Neural progenitor cell (in vitro differentiated cells): ENCODE measurements around the gene PKHD1. TPM values are rescaled to one million over a fixed set of nuclear protein-coding genes. Genes with fewer than 3 reads are reported as not detected.

Source experiments
- DNase-seq: peaks from one replicate; pipeline ENCODE4 v3.0.0-alpha.2; 2016; ENCODE audit warnings: low spot score
- H2AFZ ChIP-seq: fragments of 200-600 bp; sonication (generic); replicated peaks from 2 replicates; pipeline ENCODE4 v1.6.1; 2016; ENCODE audit warnings: antibody characterized with exemption
- H3F3A ChIP-seq: fragments of 200-600 bp; sonication (generic); 2 replicates; pipeline ENCODE4 v1.6.1; 2016; ENCODE audit warnings: antibody characterized with exemption, low read depth
- H3K27ac ChIP-seq: fragments of 200-600 bp; sonication (generic); 2 replicates; pipeline ENCODE4 v1.5.1; 2016; ENCODE audit warnings: mild to moderate bottlenecking
- H3K27me3 ChIP-seq: fragments of 200-600 bp; sonication (generic); 2 replicates; pipeline ENCODE4 v1.6.1; 2016; ENCODE audit warnings: mild to moderate bottlenecking, moderate library complexity
- H3K36me3 ChIP-seq: fragments of 200-600 bp; sonication (generic); 2 replicates; pipeline ENCODE4 v1.5.1; 2016
- H3K4me1 ChIP-seq: fragments of 200-600 bp; sonication (generic); 2 replicates; pipeline ENCODE4 v1.6.1; 2016; ENCODE audit warnings: mixed run types
- H3K4me2 ChIP-seq: fragments of 200-600 bp; sonication (generic); 2 replicates; pipeline ENCODE4 v1.6.1; 2016
- H3K4me3 ChIP-seq: fragments of 200-600 bp; sonication (generic); 2 replicates; pipeline ENCODE4 v1.5.1; 2016
- H3K79me2 ChIP-seq: fragments of 200-600 bp; sonication (generic); 2 replicates; pipeline ENCODE4 v1.6.1; 2016; ENCODE audit warnings: low read depth
- H3K9ac ChIP-seq: fragments of 200-600 bp; sonication (generic); 2 replicates; pipeline ENCODE4 v1.6.1; 2016
- H3K9me3 ChIP-seq: fragments of 200-600 bp; sonication (generic); 2 replicates; pipeline ENCODE4 v1.5.1; 2016; ENCODE audit warnings: low read depth
- H4K20me1 ChIP-seq: fragments of 200-600 bp; sonication (generic); 2 replicates; pipeline ENCODE4 v1.6.1; 2016; ENCODE audit warnings: low read depth
- H3K27ac Mint-ChIP-seq: 3 replicates; pipeline ENCODE4 v1.8.0; 2021; ENCODE audit warnings: mixed read lengths
- H3K27me3 Mint-ChIP-seq: 2 replicates; pipeline ENCODE4 v1.8.0; 2022; ENCODE audit warnings: low read depth, mild to moderate bottlenecking, inconsistent platforms, moderate library complexity, mixed read lengths; ENCODE audit not compliant: insufficient read depth
- H3K36me3 Mint-ChIP-seq: 3 replicates; pipeline ENCODE4 v1.8.0; 2021; ENCODE audit warnings: mixed read lengths
- H3K4me1 Mint-ChIP-seq: 3 replicates; pipeline ENCODE4 v1.8.0; 2021; ENCODE audit warnings: mixed read lengths
- H3K4me3 Mint-ChIP-seq: 3 replicates; pipeline ENCODE4 v1.8.0; 2021; ENCODE audit warnings: mild to moderate bottlenecking, moderate library complexity, mixed read lengths
- H3K9me3 Mint-ChIP-seq: 3 replicates; pipeline ENCODE4 v1.8.0; 2020; ENCODE audit warnings: mixed read lengths
- EZH2 ChIP-seq: fragments of 200-600 bp; sonication (generic); IDR thresholded peaks from 2 replicates; pipeline ENCODE4 v1.6.1; 2017; ENCODE audit warnings: antibody characterized with exemption, mild to moderate bottlenecking, moderate library complexity
- EZH2phosphoT487 ChIP-seq: fragments of 200-600 bp; sonication (generic); IDR thresholded peaks from 2 replicates; pipeline ENCODE4 v1.6.1; 2017; ENCODE audit warnings: antibody characterized with exemption
- total RNA-seq: library from RNA; depleted of rRNA; stranded (reverse); fragments of >200 nt; gene quantifications from 2 replicates; pipeline ENCODE4 v1.2.3, GENCODE V29; 2015; ENCODE audit warnings: low replicate concordance
- TF ChIP-seq, protein P1 (sequence below): fragments of 200-600 bp; sonication (generic); IDR thresholded peaks from 2 replicates; pipeline ENCODE4 v1.5.1; 2017; ENCODE audit warnings: antibody characterized with exemption, mild to moderate bottlenecking

The PKHD1 gene
- total RNA-seq, 1 donor from 2014 or later, result 0.04 TPM

DNA sequence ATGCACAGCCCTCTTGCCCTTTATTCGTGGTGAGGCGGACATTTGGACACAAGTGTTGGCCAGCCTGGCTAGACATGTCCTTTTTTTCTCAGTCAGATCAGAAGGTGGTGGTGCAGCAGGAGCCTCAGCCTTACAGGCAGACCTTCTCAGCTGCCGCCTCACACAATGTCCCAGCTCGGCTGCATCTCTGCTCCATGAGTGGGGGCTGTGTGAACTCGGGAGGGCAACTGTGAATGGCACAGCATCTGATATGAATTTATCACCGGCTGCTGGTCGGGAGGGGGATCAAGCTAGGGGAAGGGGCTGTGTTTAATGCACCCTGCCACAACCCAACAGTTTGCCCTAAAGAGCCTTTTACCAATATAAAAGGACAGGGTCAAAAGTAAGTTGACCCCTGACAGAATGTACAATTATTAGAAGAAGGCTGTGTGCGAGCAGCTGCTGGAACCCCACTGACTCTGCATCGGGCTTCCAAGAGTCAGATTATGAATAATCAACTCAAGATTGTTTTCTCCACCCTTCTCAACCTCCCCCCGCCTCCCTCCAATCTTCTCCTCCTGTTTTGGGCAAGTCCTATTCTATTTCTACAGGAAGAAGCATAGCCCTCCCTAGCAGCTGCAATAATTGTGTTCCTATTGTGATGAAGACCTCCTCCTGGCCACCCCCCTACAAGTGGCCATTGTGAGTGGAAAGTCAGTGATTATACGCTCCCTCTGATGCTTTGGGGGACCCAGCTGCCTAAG, 245.2 kb downstream of the PKHD1 start:
- H3K27ac ChIP-seq, result peak overlapping the region; percentile 60
- peak overlapping the region; percentile 67 for H3K4me3 Mint-ChIP-seq

DNA sequence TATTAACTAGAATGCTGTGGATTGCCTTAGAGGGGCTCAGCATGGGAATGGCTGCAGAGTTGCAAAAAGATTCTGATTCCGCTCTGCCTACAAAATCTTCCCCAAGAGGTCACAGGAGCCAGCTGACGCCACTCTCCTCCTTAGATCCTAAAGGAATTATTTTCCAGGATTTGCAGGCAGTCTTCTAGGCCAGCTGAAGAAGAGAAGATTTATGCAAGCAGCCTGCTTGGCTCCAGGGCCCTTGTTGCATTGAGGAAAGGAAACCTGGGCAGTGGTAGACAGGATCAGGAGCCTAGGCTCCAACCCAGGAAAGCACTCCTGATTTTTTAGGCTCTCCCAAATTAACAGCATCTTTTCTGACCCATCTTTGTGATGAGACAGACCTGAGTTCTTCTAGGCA, 245.8 kb downstream of the PKHD1 start:
- Histone ChIP-seq H3K27ac (no peak overlapping the region), H2AFZ (peak overlapping the region; percentile 36), H3K9ac (no peak overlapping the region), H4K20me1 (peaks cover 6% of the 10 kb centered on the region), H3F3A (peaks cover 27% of the 10 kb centered on the region), H3K4me3 (no peak overlapping the region), H3K9me3 (no peaks in the 10 kb centered on the region), H3K36me3 (no peaks in the 10 kb centered on the region), H3K4me2 (peak overlapping the region; percentile 57), H3K79me2 (no peaks in the 10 kb centered on the region), H3K27me3 (no peaks in the 10 kb centered on the region), H3K4me1 (peaks cover 29% of the 10 kb centered on the region)
- Mint-ChIP-seq H3K27ac (peak overlapping the region; percentile 97), H3K4me3 (peak overlapping the region; percentile 67), H3K36me3 (no peaks in the 10 kb centered on the region), H3K27me3 (peaks cover 21% of the 10 kb centered on the region), H3K4me1 (peaks cover 61% of the 10 kb centered on the region), H3K9me3 (no peaks in the 10 kb centered on the region)
- DNase-seq, result peak; percentile 56
- TF ChIP-seq, protein P1, sequence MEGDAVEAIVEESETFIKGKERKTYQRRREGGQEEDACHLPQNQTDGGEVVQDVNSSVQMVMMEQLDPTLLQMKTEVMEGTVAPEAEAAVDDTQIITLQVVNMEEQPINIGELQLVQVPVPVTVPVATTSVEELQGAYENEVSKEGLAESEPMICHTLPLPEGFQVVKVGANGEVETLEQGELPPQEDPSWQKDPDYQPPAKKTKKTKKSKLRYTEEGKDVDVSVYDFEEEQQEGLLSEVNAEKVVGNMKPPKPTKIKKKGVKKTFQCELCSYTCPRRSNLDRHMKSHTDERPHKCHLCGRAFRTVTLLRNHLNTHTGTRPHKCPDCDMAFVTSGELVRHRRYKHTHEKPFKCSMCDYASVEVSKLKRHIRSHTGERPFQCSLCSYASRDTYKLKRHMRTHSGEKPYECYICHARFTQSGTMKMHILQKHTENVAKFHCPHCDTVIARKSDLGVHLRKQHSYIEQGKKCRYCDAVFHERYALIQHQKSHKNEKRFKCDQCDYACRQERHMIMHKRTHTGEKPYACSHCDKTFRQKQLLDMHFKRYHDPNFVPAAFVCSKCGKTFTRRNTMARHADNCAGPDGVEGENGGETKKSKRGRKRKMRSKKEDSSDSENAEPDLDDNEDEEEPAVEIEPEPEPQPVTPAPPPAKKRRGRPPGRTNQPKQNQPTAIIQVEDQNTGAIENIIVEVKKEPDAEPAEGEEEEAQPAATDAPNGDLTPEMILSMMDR, result no peak
- TF ChIP-seq EZH2, result no peak
- TF ChIP-seq EZH2phosphoT487, result no peak

More for the DNA sequence above, 245.2 kb downstream of the PKHD1 start:
- H3K9ac ChIP-seq, result no peak overlapping the region
- peaks cover 27% of the 10 kb centered on the region for H3F3A ChIP-seq
- H3K36me3 ChIP-seq, result no peaks in the 10 kb centered on the region
- H3K9me3 Mint-ChIP-seq, result no peaks in the 10 kb centered on the region
- H3K27ac Mint-ChIP-seq, result peak overlapping the region; percentile 97
- H3K4me1 ChIP-seq, result peaks cover 29% of the 10 kb centered on the region
- no peaks in the 10 kb centered on the region for H3K36me3 Mint-ChIP-seq
- TF ChIP-seq EZH2phosphoT487 (no peak), EZH2 (no peak)
- TF ChIP-seq, protein P1, result no peak
- peak overlapping the region; percentile 36 for H2AFZ ChIP-seq
- DNase-seq, result peak; percentile 23
- H3K4me2 ChIP-seq, result peak overlapping the region; percentile 57
- H3K4me3 ChIP-seq, result peak overlapping the region; percentile 27
- no peaks in the 10 kb centered on the region for H3K79me2 ChIP-seq
- H4K20me1 ChIP-seq, result peaks cover 6% of the 10 kb centered on the region
- H3K27me3 ChIP-seq, result no peaks in the 10 kb centered on the region
- peaks cover 22% of the 10 kb centered on the region for H3K27me3 Mint-ChIP-seq
- H3K9me3 ChIP-seq, result no peaks in the 10 kb centered on the region
- H3K4me1 Mint-ChIP-seq, result peaks cover 63% of the 10 kb centered on the region

DNA sequence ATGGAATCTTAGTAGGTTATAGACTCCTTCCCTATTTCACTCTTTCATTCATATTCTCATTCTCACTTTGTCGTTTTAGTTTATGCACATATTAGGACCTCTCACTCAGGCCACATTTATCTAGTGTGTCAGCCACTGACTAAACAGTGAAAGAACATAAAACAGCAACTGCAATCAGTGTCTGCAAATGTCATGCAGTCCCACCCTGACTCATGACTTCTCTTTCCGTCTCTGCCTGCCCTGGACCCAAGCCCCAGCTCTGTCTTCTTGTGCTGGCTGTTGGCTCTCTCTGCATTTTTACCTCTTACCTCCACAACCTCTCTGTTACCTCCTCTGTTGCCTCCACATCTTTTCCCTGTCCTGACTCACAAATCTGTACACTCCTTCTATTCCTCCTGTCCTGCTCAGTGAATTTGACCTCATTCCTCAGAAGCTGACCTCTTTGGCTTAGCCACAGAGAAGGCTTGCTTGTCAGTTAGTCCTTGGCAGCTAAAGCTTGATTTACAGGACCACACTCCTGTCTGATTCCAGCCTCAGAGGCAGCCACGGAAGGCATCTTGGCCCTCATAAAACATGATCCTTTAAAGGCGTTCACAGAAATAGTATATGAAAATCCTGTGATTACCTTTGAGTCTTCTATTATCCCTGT, 247.6 kb downstream of the PKHD1 start:
- peaks cover 27% of the 10 kb centered on the region for H3F3A ChIP-seq
- no peaks in the 10 kb centered on the region for H3K79me2 ChIP-seq
- peaks cover 55% of the 10 kb centered on the region for H3K4me1 Mint-ChIP-seq
- H3K4me1 ChIP-seq, result peaks cover 29% of the 10 kb centered on the region
- no peak overlapping the region for H3K4me3 Mint-ChIP-seq
- no peaks in the 10 kb centered on the region for H3K36me3 ChIP-seq
- TF ChIP-seq, protein P1, result no peak
- TF ChIP-seq EZH2phosphoT487 (no peak), EZH2 (no peak)
- H4K20me1 ChIP-seq, result peaks cover 6% of the 10 kb centered on the region
- H3K4me3 ChIP-seq, result no peak overlapping the region
- H3K9me3 ChIP-seq, result no peaks in the 10 kb centered on the region
- H3K27me3 Mint-ChIP-seq, result peaks cover 11% of the 10 kb centered on the region
- H3K9ac ChIP-seq, result no peak overlapping the region
- DNase-seq, result no peak
- H3K27me3 ChIP-seq, result no peaks in the 10 kb centered on the region
- no peak overlapping the region for H2AFZ ChIP-seq
- H3K36me3 Mint-ChIP-seq, result no peaks in the 10 kb centered on the region
- no peaks in the 10 kb centered on the region for H3K9me3 Mint-ChIP-seq
- H3K4me2 ChIP-seq, result no peak overlapping the region
- no peak overlapping the region for H3K27ac ChIP-seq
- H3K27ac Mint-ChIP-seq, result peak overlapping the region; percentile 26
